ENCODE measurements around the gene IRX3.
"Not testable (repeated sequence)": the region's sequence is repeated elsewhere in the genome, so short reads cannot be mapped to it uniquely, and the experiment has no call there.

Gene IRX3

DNA sequence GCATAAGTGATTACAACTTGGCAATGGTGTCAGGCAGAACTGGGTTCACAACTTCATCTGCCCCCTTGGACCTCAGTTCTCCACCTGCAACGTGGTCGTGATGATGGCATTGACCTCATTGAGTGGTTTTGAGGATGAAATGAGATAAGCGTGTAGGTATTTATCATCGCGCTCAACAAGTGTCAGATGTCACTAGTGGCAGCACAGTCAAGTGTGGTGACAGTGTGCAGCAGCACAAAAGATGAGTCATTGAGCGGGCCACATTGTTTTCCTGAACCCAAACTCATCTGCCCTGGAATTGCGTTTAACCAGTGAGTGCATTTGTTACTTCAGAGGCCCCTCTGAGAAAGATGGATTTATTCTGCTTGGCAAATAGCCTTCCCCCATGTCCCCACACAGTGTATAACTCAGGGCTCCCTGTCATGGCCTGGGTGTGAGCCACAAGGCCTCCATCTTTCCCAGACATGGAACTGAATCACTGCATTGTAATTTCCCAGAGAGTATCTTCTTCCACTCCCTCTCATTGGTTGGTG, 20.9 kb downstream of the IRX3 start:
- ATAC-seq: no peak
- TF ChIP-seq TOX (CRISPR knock-in tag; IDR thresholded peaks at IDR 0.05; ENCODE audit: borderline replicate concordance): no peak
- TF ChIP-seq, protein P1, sequence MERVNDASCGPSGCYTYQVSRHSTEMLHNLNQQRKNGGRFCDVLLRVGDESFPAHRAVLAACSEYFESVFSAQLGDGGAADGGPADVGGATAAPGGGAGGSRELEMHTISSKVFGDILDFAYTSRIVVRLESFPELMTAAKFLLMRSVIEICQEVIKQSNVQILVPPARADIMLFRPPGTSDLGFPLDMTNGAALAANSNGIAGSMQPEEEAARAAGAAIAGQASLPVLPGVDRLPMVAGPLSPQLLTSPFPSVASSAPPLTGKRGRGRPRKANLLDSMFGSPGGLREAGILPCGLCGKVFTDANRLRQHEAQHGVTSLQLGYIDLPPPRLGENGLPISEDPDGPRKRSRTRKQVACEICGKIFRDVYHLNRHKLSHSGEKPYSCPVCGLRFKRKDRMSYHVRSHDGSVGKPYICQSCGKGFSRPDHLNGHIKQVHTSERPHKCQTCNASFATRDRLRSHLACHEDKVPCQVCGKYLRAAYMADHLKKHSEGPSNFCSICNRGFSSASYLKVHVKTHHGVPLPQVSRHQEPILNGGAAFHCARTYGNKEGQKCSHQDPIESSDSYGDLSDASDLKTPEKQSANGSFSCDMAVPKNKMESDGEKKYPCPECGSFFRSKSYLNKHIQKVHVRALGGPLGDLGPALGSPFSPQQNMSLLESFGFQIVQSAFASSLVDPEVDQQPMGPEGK (CRISPR knock-in tag; IDR thresholded peaks at IDR 0.05; ENCODE audit: borderline replicate concordance): no peak
- TF ChIP-seq ZNF70 (CRISPR knock-in tag; IDR thresholded peaks at IDR 0.05): no peak
- TF ChIP-seq ISL1 (CRISPR knock-in tag; IDR thresholded peaks at IDR 0.05): no peak
- TF ChIP-seq SNAI2 (CRISPR knock-in tag; IDR thresholded peaks at IDR 0.05): no peak

DNA sequence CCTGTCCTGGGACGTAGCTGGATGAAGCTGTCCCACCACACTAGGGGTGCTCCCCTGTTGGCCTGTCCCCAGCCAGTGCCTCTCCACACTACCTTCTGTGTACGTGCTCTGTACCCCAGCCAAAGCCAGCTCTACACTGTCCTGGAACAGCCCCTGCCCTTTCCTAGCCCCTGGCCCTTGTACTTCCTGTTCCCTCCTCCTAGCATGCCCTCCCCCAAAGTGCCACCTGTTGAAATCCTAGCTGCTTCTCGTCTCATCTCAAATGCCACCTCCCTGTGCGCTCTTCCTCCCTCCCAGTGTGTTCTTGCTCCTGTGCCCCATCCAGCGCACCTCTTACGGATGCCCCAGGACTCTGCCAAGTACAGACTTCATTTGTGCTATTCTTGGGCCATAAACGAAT, 33.5 kb downstream of the IRX3 start:
- no peak for ATAC-seq
- TF ChIP-seq ESRRG (CRISPR knock-in tag; IDR thresholded peaks at IDR 0.05) (no peak), ZNF8 (CRISPR knock-in tag; IDR thresholded peaks at IDR 0.05) (no peak), TOX (CRISPR knock-in tag; IDR thresholded peaks at IDR 0.05; ENCODE audit: borderline replicate concordance) (no peak)

DNA sequence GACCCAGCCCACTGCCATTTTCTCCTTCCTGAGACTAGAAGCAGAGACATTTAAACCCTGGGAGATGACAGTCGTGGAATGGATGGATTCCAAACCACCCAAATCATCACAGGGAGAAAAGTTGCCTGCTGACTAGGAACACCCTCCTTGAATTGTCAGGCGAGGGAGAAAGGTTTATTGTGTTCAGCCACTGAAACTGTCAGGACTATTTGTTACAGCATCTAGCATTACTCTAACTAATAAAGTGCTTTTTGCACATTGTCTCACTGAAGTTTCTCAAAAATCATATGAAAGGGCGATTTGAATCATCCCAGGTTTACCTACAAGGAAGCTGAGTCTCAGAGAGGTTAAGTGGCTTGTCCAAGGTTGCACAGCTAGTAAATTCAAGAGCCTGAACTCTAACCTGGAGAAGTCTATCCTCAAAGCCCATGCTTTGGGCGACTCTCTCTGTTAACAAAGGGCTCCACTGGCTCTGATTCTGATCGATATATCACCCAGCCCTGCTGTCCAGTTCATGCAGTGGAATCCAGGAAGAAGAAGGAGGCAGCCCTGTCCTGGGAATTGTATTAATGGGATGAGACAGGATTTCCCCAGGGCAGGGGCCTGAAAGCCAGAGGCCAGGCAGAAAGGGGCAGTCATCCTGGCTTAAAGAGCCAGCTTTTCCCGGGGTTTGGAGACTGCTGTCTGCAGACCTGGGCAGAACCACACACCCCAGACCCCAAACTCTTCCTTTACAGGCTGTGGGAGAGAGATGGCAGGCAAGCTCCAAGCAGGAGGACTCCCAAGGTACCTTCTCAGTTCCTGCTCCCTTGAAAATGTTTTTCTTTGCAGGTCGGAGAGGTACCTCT, 37.5 kb downstream of the IRX3 start:
- TF ChIP-seq PPARA (CRISPR knock-in tag; IDR thresholded peaks at IDR 0.05; ENCODE audit: borderline replicate concordance) (no peak), TCF4 (CRISPR knock-in tag; IDR thresholded peaks at IDR 0.05; ENCODE audit: borderline replicate concordance) (no peak), ZC3H10 (CRISPR knock-in tag; IDR thresholded peaks at IDR 0.05) (no peak), SNAI2 (CRISPR knock-in tag; IDR thresholded peaks at IDR 0.05) (no peak), ARNTL (CRISPR knock-in tag; IDR thresholded peaks at IDR 0.05; ENCODE audit: borderline replicate concordance, low read depth) (no peak), ZFP3 (CRISPR knock-in tag; IDR thresholded peaks at IDR 0.05) (no peak)
- ATAC-seq: no peak

DNA sequence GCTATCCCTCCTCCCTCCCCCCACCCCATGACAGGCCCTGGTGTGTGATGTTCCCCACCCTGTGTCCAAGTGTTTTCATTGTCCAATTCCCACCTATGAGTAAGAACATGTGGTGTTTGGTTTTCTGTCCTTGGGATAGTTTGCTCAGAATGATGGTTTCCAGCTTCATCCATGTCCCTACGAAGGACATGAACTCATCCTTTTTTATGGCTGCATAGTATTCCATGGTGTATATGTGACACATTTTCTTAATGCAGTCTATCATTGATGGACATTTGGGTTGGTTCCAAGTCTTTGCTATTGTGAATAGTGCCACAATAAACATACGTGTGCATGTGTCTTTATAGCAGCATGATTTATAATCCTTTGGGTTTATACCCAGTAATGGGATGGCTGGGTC, 38.9 kb downstream of the IRX3 start:
- ATAC-seq: not testable (repeated sequence)

DNA sequence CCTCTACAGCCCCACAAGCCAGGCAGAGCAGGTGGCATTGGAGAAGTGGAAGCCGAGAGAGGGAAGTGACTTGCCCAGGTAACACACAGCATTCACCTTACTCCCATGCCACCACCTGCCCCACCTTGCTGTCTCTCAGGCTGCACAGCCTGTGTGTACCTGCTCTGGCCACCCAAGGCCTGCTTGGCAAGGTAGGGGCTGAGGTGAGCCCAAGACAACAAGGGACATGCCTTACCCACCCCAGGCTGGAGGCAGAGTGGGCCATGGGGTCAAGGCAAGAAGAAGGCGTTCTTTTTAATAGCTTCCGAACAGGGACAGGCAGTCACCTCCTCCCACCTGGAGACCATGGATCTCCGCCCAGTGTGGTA, 40.1 kb downstream of the IRX3 start:
- TF ChIP-seq, protein P2, sequence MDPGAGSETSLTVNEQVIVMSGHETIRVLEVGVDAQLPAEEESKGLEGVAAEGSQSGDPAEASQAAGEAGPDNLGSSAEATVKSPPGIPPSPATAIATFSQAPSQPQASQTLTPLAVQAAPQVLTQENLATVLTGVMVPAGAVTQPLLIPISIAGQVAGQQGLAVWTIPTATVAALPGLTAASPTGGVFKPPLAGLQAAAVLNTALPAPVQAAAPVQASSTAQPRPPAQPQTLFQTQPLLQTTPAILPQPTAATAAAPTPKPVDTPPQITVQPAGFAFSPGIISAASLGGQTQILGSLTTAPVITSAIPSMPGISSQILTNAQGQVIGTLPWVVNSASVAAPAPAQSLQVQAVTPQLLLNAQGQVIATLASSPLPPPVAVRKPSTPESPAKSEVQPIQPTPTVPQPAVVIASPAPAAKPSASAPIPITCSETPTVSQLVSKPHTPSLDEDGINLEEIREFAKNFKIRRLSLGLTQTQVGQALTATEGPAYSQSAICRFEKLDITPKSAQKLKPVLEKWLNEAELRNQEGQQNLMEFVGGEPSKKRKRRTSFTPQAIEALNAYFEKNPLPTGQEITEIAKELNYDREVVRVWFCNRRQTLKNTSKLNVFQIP (CRISPR knock-in tag; IDR thresholded peaks at IDR 0.05; ENCODE audit: borderline replicate concordance, low read depth): no peak
- TF ChIP-seq, protein P3, sequence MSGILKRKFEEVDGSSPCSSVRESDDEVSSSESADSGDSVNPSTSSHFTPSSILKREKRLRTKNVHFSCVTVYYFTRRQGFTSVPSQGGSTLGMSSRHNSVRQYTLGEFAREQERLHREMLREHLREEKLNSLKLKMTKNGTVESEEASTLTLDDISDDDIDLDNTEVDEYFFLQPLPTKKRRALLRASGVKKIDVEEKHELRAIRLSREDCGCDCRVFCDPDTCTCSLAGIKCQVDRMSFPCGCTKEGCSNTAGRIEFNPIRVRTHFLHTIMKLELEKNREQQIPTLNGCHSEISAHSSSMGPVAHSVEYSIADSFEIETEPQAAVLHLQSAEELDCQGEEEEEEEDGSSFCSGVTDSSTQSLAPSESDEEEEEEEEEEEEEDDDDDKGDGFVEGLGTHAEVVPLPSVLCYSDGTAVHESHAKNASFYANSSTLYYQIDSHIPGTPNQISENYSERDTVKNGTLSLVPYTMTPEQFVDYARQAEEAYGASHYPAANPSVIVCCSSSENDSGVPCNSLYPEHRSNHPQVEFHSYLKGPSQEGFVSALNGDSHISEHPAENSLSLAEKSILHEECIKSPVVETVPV (CRISPR knock-in tag; IDR thresholded peaks at IDR 0.05): no peak
- no peak for TF ChIP-seq ISL1 (CRISPR knock-in tag; IDR thresholded peaks at IDR 0.05)
- ATAC-seq: no peak

DNA sequence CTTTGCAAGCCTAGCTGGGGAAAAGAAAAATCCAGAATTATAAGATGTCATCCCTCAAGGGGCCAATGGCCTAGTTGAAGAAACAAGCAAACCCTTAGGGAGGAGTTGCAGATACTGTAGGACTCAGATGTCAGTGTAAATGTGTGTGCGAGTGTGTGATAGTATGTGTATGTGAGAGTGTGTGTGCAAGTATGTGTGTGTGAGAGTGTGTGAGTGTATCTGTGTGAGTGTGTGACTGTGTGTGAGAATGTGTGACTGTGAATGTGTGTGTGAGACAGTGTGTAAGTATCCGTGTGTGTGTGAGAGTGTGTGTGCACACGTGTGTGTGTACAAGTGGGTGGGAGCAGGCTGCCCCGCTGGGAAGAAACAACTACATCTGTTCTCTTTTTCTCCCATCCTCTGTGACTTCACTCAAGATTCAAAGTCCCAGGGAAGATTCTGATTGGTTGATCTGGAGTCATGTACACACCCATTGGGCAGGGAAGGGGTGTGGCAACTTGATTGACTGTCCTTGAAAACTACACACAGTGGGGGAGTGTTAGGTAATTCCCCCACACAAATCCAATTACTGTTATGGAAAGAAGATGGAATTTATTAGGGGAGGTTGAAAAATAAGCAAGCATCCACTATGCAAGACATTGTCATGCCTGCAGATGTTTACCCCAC, 40.7 kb downstream of the IRX3 start:
- no peak for ATAC-seq
- TF ChIP-seq, protein P4, sequence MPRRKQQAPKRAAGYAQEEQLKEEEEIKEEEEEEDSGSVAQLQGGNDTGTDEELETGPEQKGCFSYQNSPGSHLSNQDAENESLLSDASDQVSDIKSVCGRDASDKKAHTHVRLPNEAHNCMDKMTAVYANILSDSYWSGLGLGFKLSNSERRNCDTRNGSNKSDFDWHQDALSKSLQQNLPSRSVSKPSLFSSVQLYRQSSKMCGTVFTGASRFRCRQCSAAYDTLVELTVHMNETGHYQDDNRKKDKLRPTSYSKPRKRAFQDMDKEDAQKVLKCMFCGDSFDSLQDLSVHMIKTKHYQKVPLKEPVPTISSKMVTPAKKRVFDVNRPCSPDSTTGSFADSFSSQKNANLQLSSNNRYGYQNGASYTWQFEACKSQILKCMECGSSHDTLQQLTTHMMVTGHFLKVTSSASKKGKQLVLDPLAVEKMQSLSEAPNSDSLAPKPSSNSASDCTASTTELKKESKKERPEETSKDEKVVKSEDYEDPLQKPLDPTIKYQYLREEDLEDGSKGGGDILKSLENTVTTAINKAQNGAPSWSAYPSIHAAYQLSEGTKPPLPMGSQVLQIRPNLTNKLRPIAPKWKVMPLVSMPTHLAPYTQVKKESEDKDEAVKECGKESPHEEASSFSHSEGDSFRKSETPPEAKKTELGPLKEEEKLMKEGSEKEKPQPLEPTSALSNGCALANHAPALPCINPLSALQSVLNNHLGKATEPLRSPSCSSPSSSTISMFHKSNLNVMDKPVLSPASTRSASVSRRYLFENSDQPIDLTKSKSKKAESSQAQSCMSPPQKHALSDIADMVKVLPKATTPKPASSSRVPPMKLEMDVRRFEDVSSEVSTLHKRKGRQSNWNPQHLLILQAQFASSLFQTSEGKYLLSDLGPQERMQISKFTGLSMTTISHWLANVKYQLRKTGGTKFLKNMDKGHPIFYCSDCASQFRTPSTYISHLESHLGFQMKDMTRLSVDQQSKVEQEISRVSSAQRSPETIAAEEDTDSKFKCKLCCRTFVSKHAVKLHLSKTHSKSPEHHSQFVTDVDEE (CRISPR knock-in tag; IDR thresholded peaks at IDR 0.05): no peak
- TF ChIP-seq BACH2 (CRISPR knock-in tag; IDR thresholded peaks at IDR 0.05; ENCODE audit: borderline replicate concordance): no peak

Measured in SK-N-SH treated with all-trans-retinoic acid at 6 μM for 48 hours (cell line).